Subcutaneous adipose tissue (tissue), 4 donors: ENCODE data around the gene LUZP2. TPM values are rescaled to one million over a fixed set of nuclear protein-coding genes. Genes with fewer than 3 reads are reported as not detected.

Source experiments
- total RNA-seq, 4 donors: library from RNA; depleted of rRNA; stranded (reverse); fragments of >200 nt; gene quantifications; one replicate each; pipeline ENCODE4 v1.1.0, GENCODE V29; 2016
- TF ChIP-seq, protein P1 (sequence below): fragments of 450-650 bp; IDR thresholded peaks from one replicate; pipeline ENCODE4 v1.5.1; 2016; ENCODE audit warnings: low read depth, mild to moderate bottlenecking, control low read depth, antibody characterized with exemption, moderate library complexity

LUZP2 gene
- total RNA-seq, 4 donors from 2014 or later, result 0.33 to 0.66 (median 0.38) TPM; not detected in 1

DNA sequence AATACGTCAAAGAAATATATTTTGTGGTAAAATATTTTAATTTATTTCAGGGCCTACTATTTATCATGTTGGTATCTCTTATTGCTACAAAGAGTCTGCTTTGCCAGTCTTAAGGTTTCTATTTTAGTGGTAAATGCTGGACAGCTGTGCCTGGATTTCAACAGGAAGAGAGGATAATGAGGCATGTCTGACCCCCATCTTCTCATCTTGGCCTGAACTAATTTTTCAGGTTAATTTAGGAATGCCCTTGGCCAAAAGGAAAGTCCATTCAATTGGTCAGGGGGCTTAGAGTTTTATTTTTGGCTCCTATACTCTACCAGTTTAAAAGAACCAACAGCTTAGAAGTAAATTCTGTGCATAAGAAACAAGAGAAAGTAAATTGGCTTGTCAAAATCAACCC lies 428.2 kb downstream of the LUZP2 start:
- TF ChIP-seq, protein P1, sequence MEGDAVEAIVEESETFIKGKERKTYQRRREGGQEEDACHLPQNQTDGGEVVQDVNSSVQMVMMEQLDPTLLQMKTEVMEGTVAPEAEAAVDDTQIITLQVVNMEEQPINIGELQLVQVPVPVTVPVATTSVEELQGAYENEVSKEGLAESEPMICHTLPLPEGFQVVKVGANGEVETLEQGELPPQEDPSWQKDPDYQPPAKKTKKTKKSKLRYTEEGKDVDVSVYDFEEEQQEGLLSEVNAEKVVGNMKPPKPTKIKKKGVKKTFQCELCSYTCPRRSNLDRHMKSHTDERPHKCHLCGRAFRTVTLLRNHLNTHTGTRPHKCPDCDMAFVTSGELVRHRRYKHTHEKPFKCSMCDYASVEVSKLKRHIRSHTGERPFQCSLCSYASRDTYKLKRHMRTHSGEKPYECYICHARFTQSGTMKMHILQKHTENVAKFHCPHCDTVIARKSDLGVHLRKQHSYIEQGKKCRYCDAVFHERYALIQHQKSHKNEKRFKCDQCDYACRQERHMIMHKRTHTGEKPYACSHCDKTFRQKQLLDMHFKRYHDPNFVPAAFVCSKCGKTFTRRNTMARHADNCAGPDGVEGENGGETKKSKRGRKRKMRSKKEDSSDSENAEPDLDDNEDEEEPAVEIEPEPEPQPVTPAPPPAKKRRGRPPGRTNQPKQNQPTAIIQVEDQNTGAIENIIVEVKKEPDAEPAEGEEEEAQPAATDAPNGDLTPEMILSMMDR, result no peak

DNA sequence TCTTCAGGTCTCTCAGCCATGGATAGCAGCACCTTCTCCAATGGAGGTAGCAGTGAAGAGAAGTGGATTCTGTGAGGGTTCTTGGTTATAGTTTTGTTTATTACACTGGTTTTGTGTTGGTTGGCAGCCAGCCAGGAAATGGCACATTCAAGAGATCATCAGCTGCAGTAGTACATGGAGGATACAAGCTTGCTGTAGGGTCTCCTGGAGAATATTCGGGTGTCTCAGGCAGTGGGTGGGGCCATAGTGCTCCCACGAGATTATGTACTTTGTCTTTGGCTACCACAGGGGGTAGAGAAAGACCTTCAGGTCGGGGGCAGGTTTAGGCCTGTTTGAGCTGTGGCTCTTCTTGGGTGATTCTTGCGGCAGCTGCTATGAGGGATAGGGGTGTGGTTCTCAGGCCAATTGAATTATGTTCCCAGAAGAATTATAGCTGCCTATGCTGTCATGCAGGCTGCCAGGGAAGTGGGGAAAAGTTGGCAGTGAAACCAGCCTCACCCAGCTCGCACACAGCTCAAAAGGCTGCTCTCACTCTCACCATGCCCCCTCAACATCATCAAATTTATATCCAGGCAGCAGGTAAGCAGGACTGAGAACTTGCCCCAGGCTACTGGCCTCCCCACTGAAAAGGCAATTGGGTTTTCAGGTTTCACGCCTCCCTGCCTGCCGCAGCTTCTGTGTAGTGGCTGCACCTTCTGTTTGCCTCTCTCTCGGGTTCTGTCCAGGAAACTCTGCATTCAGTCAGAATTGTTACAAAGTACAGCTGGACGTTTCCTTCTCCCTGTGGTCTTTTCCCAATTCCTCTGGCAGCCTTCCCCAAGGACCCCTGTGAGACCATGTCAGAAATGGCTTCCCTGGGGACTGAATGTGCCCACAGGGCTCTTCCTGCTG lies 435.5 kb downstream of the LUZP2 start:
- TF ChIP-seq, protein P1, result no peak

DNA sequence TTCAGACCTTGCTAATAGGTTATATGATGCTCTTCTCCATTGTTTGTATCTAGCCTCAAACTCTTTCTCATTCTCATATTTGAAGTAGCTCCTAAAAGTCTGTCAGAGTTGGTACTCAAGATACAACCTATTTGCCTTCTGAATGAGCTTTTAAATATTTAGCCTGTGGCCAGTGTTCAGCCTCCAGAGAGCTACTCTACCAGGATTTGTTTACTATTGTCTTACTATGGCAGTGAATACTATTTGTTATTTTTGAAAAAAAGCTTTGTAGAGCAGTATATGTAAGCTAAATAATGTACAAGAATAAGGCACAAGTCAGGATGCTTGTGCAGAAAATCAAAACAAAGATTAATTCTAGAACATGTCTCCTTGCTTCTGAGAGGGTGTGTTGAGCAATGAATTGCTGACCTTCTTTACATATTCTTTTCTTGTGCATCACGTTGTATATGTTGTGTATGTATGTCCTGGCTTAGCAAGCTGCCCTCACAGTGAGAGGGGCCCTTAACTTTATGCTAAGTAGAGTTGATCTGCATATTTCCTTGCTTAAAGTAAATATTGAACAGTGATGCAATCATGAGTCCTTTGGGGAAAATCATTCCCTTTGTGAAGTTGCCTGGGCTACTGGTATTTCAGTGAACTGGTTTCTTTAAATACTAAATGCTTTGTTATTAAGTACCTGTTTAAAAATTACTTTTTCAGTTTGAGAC lies 438.0 kb downstream of the LUZP2 start:
- TF ChIP-seq, protein P1, result no peak

DNA sequence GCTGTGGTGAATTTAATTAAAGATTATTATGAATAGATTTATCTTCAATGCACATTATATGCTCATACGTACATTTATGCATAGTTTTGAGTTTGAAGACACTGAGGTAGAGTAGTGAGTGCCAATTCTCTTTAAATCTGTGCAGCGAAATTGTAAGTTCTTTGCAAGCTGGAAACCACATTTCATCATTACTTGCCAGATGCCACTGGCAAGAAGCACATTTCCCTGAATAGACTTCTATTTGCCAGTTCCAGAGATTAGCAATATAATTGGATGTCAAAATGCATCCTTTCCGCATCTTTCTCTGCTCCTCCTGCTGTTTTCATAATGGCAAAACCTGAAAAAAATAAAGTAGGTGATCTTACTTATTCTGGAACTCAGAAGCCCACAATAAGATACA lies 448.0 kb downstream of the LUZP2 start:
- TF ChIP-seq, protein P1, result no peak

DNA sequence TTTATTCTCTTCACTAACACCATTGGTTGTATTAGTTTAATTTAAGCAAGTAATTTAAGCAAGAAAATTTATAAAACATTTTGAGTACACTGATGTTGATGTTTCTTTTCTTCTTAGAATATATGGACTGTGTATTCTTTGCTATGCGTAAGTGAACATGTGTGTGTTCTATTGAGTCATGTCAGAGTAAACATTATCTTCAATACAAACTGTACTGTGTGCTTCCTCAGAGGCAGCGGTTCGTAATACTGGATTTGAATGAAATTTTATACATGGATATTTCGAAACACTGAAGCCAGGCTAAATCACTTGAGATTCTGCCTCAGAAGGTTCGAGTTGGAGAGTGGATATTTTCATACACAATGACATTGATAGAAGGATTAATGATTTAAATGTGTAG lies 452.6 kb downstream of the LUZP2 start:
- TF ChIP-seq, protein P1, result no peak

DNA sequence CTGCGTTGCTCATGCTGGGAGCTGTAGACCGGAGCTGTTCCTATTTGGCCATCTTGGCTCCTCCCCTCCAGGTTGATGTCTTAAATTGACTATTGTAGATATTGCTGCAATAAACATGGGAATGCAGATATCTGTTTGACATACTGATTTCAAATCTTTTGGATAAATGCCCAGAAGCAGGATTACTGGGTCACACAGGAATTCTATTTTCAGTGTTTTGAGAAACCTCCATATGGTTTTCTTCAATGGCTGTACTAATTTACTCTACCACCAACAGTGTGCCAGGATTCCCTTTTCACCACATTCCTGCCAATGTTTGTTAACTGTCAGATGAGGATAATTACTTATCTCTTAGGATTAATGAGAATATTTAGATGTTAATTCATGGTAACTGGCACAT lies 467.0 kb downstream of the LUZP2 start:
- TF ChIP-seq, protein P1, result no peak

DNA sequence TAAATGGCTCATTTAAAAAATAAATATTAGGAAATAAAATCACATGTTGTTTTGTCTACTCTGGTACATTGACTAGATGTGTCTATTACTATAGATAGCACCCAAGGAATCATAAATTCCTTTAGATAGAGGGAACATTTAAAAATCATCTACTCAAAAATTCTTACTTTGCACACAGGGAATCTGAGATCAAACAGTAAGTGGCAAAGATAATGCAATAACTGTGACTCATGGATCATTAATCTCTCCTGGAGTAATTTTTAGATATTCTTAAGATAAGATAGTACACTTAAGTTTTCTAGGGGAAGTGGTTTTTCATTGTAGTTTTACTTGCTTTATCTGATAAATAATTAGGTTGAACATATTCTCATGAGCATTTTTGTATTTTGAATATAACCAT lies 468.9 kb downstream of the LUZP2 start:
- TF ChIP-seq, protein P1, result no peak
